Measurements from ENCODE around the gene USP40.

DNA sequence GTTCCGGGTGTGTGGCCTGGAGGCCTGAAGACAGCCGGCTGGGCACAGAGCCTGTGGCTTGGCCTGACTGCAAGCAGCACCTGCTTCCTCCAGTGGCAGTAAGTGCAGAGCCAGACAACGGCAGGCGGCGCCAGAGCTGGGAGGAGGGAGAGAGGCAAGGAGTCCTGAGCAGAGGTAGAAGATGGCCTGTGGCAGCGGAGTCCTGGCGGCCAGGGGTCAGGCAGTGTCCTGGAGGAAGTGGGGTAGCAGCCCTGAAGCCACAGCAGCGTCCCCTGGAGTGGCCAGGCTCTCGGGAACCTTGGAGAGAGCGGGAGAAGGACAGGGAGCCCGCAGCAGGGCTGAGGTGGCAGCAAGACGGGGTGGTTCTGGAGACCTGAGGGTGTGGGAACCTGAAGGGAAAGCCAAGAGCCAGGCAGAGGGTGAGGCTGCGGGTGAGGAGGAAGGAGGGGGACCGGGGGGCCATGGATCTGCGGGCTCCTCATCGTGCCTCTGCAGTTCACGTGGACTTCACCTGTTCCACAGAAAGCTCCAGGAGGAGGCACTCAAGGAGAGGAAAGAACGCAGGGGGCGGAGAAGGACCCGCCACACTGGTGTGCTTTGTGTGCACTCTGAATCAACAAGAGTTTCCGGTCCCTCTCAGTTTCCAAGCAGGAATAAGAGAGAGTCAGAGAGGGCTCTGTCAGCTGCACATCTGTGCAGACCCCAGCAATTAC, 85.9 kb downstream of the USP40 start:
- TF ChIP-seq CTCF (IDR thresholded peaks at IDR 0.05) (peak in 1 of 6 experiments; percentile 12), POLR2A (IDR thresholded peaks at IDR 0.05) (no peak)

Measured in thyroid gland (tissue), 4 donors.